GM12891 (cell line): ENCODE data around the gene OR8H2.

Experiments used
- POLR2A ChIP-seq: IDR thresholded peaks from 2 replicates; pipeline ENCODE4 v1.6.1; 2011; ENCODE audit warnings: low read depth, low read length, control low read depth
- POLR2AphosphoS5 ChIP-seq: IDR thresholded peaks from 2 replicates; pipeline ENCODE4 v1.6.1; 2011; ENCODE audit warnings: low read depth, low read length, control low read depth
- TAF1 ChIP-seq: IDR thresholded peaks from 2 replicates; pipeline ENCODE4 v1.6.1; 2011; ENCODE audit warnings: low read depth, low read length, control low read depth

GRCh38 chr11:56140151-56140661 lies 36.7 kb downstream of the OR8H2 start, which contains the start of gene OR8J3:
- no peak for TF ChIP-seq POLR2A
- no peak for TF ChIP-seq POLR2AphosphoS5
- no peak for TF ChIP-seq TAF1
